HepG2 (cell line): ENCODE results near the gene MAJIN. TPM values are rescaled to one million over a fixed set of nuclear protein-coding genes. Genes with fewer than 3 reads are reported as not detected.

Source experiments
- ARID5B ChIP-seq: IDR thresholded peaks from 2 replicates; pipeline ENCODE4 v1.4.0; 2020; ENCODE audit warnings: mild to moderate bottlenecking, missing genetic modification reagents
- ATF7-NPFF ChIP-seq: sonication (generic); formaldehyde crosslinking; IDR thresholded peaks from 2 replicates; pipeline ENCODE4 v1.8.1; 2023; ENCODE audit warnings: mild to moderate bottlenecking, low read depth, missing genetic modification reagents, moderate library complexity
- CBX5 ChIP-seq: sonication (generic); formaldehyde crosslinking; IDR thresholded peaks from 2 replicates; pipeline ENCODE4 v1.4.0; 2020; ENCODE audit warnings: missing genetic modification reagents, borderline replicate concordance
- FOXP4 ChIP-seq: sonication (generic); formaldehyde crosslinking; IDR thresholded peaks from 2 replicates; pipeline ENCODE4 v1.4.0; 2020; ENCODE audit warnings: missing genetic modification reagents
- HDAC1 ChIP-seq: sonication (generic); formaldehyde crosslinking; IDR thresholded peaks from 2 replicates; pipeline ENCODE4 v1.5.1; 2020; ENCODE audit warnings: mild to moderate bottlenecking, missing genetic modification reagents
- HOXA7 ChIP-seq: sonication (generic); formaldehyde crosslinking; IDR thresholded peaks from 2 replicates; pipeline ENCODE4 v1.8.1; 2022; ENCODE audit warnings: mild to moderate bottlenecking, missing genetic modification reagents, moderate library complexity
- ISL2 ChIP-seq: sonication (generic); formaldehyde crosslinking; IDR thresholded peaks from 2 replicates; pipeline ENCODE4 v1.5.0; 2020; ENCODE audit warnings: missing genetic modification reagents
- SP2 ChIP-seq: sonication (generic); formaldehyde crosslinking; IDR thresholded peaks from 2 replicates; pipeline ENCODE4 v1.5.1; 2020; ENCODE audit warnings: mild to moderate bottlenecking, missing genetic modification reagents
- SPEN ChIP-seq: sonication (generic); formaldehyde crosslinking; IDR thresholded peaks from 2 replicates; pipeline ENCODE4 v1.5.1; 2020; ENCODE audit warnings: low read depth, mild to moderate bottlenecking, missing genetic modification reagents
- THRA ChIP-seq: sonication (generic); formaldehyde crosslinking; IDR thresholded peaks from 2 replicates; pipeline ENCODE4 v1.4.0; 2020; ENCODE audit warnings: missing genetic modification reagents, borderline replicate concordance
- TRIM24 ChIP-seq: sonication (generic); formaldehyde crosslinking; IDR thresholded peaks from 2 replicates; pipeline ENCODE4 v1.8.0; 2022; ENCODE audit warnings: mild to moderate bottlenecking, missing genetic modification reagents
- ZFP41 ChIP-seq: sonication (generic); formaldehyde crosslinking; IDR thresholded peaks from 2 replicates; pipeline ENCODE4 v1.4.0; 2020; ENCODE audit warnings: mild to moderate bottlenecking, missing genetic modification reagents, borderline replicate concordance
- ZNF317 ChIP-seq: sonication (generic); formaldehyde crosslinking; IDR thresholded peaks from 2 replicates; pipeline ENCODE4 v1.5.0; 2020; ENCODE audit warnings: mild to moderate bottlenecking, missing genetic modification reagents
- ZNF354B ChIP-seq: sonication (generic); formaldehyde crosslinking; IDR thresholded peaks from 2 replicates; pipeline ENCODE4 v1.8.0; 2022; ENCODE audit warnings: mild to moderate bottlenecking, missing genetic modification reagents
- ZNF547 ChIP-seq: sonication (generic); formaldehyde crosslinking; IDR thresholded peaks from 2 replicates; pipeline ENCODE4 v1.5.1; 2020; ENCODE audit warnings: mild to moderate bottlenecking, missing genetic modification reagents
- ZNF850 ChIP-seq: sonication (generic); formaldehyde crosslinking; conservative IDR thresholded peaks from 2 replicates; pipeline ENCODE4 v1.9.0; 2021; ENCODE audit warnings: mild to moderate bottlenecking, missing genetic modification reagents
- polyA plus RNA-seq, 8 experiments: library from polyadenylated mRNA; depleted of rRNA in 3 of 8; stranded (reverse) in 7 of 8; unstranded in 1 of 8; fragments of >200 nt; fragmentation: Illumina TruSeq in 4 of 8; extraction: Trizol in 4 of 8; gene quantifications; 2 replicates each; pipeline versions ENCODE4 v1.2.1 to v1.2.3, GENCODE V29; 2011 to 2016; ENCODE audit warnings: low read depth in 4 of 8, missing spikeins in 1 of 8, mixed read lengths in 1 of 8; ENCODE audit not compliant: insufficient read depth in 1 of 8
- total RNA-seq, 5 experiments: library from RNA; depleted of rRNA; stranded (reverse); fragments of >200 nt; fragmentation: Illumina TruSeq; extraction: Trizol; gene quantifications; 2 replicates each; pipeline ENCODE4 v1.2.3, GENCODE V29; 2016; ENCODE audit warnings: low read depth in 1 of 5
- TF ChIP-seq, protein P1 (sequence below): sonication (generic); formaldehyde crosslinking; IDR thresholded peaks from 2 replicates; pipeline ENCODE4 v1.4.0; 2020; ENCODE audit warnings: low read depth, mild to moderate bottlenecking, missing genetic modification reagents

The MAJIN gene
- total and polyA plus RNA-seq, 2 of the 13 experiments (the other 11 are each of a cell fraction or from before 2014, with no cell fraction given), result not detected

GRCh38 chr11:64891215-64891848 lies 80.6 kb downstream of the MAJIN start (continued):
- 0 out of 2 replicates have a peak, but pooled peaks have one; percentile 20 for TF ChIP-seq ARID5B
- 0 out of 2 replicates have a peak, but pooled peaks have one; percentile 24 for TF ChIP-seq THRA (CRISPR knock-in tag)
- TF ChIP-seq ZFP41 (CRISPR knock-in tag), result no peak
- no peak for TF ChIP-seq CBX5 (CRISPR knock-in tag)
- TF ChIP-seq HOXA7, result no peak
- TF ChIP-seq FOXP4 (CRISPR knock-in tag), result no peak
- TF ChIP-seq SPEN, result no peak
- TF ChIP-seq ZNF547 (CRISPR knock-in tag), result no peak
- no peak for TF ChIP-seq TRIM24
- TF ChIP-seq ZNF354B (CRISPR knock-in tag), result no peak
- TF ChIP-seq, protein P1, sequence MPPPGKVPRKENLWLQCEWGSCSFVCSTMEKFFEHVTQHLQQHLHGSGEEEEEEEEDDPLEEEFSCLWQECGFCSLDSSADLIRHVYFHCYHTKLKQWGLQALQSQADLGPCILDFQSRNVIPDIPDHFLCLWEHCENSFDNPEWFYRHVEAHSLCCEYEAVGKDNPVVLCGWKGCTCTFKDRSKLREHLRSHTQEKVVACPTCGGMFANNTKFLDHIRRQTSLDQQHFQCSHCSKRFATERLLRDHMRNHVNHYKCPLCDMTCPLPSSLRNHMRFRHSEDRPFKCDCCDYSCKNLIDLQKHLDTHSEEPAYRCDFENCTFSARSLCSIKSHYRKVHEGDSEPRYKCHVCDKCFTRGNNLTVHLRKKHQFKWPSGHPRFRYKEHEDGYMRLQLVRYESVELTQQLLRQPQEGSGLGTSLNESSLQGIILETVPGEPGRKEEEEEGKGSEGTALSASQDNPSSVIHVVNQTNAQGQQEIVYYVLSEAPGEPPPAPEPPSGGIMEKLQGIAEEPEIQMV (CRISPR knock-in tag), result no peak
- no peak for TF ChIP-seq ZNF317 (CRISPR knock-in tag)
- TF ChIP-seq SP2 (CRISPR knock-in tag), result no peak; the same call in 1 of the 2 replicates
- TF ChIP-seq ATF7-NPFF, result no peak
- peak; percentile 13; the same call in 1 of the 2 replicates for TF ChIP-seq ISL2 (CRISPR knock-in tag)
- 0 out of 2 replicates have a peak, but pooled peaks have one; percentile 12 for TF ChIP-seq HDAC1 (CRISPR knock-in tag)
- TF ChIP-seq ZNF850 (CRISPR knock-in tag), result no peak
